H1 (cell line): ENCODE data around the gene ZC3H14. TPM values are rescaled to one million over a fixed set of nuclear protein-coding genes. Genes with fewer than 3 reads are reported as not detected.

Experiments used
- CTCF ChIA-PET: fragments of 300-600 bp; sonication (Branson Sonifier 250); formaldehyde crosslinking; loops from one replicate; lab custom pipeline; 2021; ENCODE audit not compliant: partially characterized antibody; lab: Charles Lee
- POLR2A ChIA-PET: fragments of 300-600 bp; sonication (Branson Sonifier 250); formaldehyde crosslinking; loops from one replicate; lab custom pipeline; 2021; ENCODE audit warnings: inconsistent platforms; ENCODE audit not compliant: partially characterized antibody; lab: Charles Lee
- DNase-seq, 2 experiments: peaks; one replicate each; pipeline versions ENCODE4 v3.0.0 to v3.0.0-alpha.2; 2010 to 2022; ENCODE audit warnings: low spot score in 2 of 2, low read depth in 1 of 2, mixed read lengths in 1 of 2
- FAIRE-seq: peaks from 2 replicates; lab custom pipeline; 2011; peaks lifted over from hg19 to GRCh38; lab: Jason Lieb, UNC
- H2AFZ ChIP-seq: 2 replicates; pipeline ENCODE4 v1.8.1; 2012; ENCODE audit warnings: low read length, inconsistent platforms
- H2AK5ac ChIP-seq: 2 replicates; pipeline ENCODE4 v1.6.1; 2013; ENCODE audit warnings: low read depth, low read length
- H2BK120ac ChIP-seq: replicated peaks from 2 replicates; pipeline ENCODE3; 2013; ENCODE audit warnings: low read depth, low read length, inconsistent platforms
- H2BK12ac ChIP-seq: 2 replicates; pipeline ENCODE4 v1.6.1; 2013; ENCODE audit warnings: low read depth, low read length
- H2BK15ac ChIP-seq: 2 replicates; pipeline ENCODE4 v1.6.1; 2013; ENCODE audit warnings: low read length
- H2BK20ac ChIP-seq: 2 replicates; pipeline ENCODE4 v1.6.1; 2013; ENCODE audit warnings: low read length
- H2BK5ac ChIP-seq: 2 replicates; pipeline ENCODE4 v1.6.1; 2013; ENCODE audit warnings: low read depth, low read length
- H3K14ac ChIP-seq: 2 replicates; pipeline ENCODE4 v1.6.1; 2013; ENCODE audit warnings: inconsistent platforms; ENCODE audit not compliant: insufficient read length
- H3K18ac ChIP-seq: 2 replicates; pipeline ENCODE4 v1.6.1; 2013; ENCODE audit warnings: low read length; ENCODE audit errors: extremely low read depth
- H3K23ac ChIP-seq: 2 replicates; pipeline ENCODE4 v1.6.1; 2013; ENCODE audit warnings: inconsistent platforms; ENCODE audit not compliant: insufficient read length
- H3K23me2 ChIP-seq: 2 replicates; pipeline ENCODE4 v1.6.1; 2013; ENCODE audit warnings: low read depth, low read length
- H3K27ac ChIP-seq: 2 replicates; pipeline ENCODE4 v1.6.1; 2011; ENCODE audit warnings: low read depth, low read length, inconsistent platforms
- H3K27me3 ChIP-seq, 4 experiments: replicated peaks in 1 of 4; 1 replicate in 1 of 4; 2 replicates in 3 of 4; pipeline versions ENCODE4 v1.6.1 to v1.8.1; 2011 to 2013; ENCODE audit warnings: low read length in 3 of 4, mild to moderate bottlenecking in 3 of 4, inconsistent platforms in 2 of 4, mixed read lengths in 2 of 4, moderate library complexity in 1 of 4; ENCODE audit not compliant: control insufficient read depth in 3 of 4, insufficient read depth in 3 of 4; ENCODE audit errors: extremely low read depth in 1 of 4
- H3K36me3 ChIP-seq, 4 experiments: 2 replicates each; pipeline versions ENCODE4 v1.6.1 to v1.8.1; 2011 to 2013; ENCODE audit warnings: mild to moderate bottlenecking in 4 of 4, low read length in 3 of 4, moderate library complexity in 2 of 4, control low read depth in 1 of 4, inconsistent platforms in 1 of 4; ENCODE audit not compliant: insufficient read depth in 4 of 4, control insufficient read depth in 2 of 4
- H3K4ac ChIP-seq: replicated peaks from 2 replicates; pipeline ENCODE3; 2013; ENCODE audit warnings: low read length, low read depth, mixed read lengths, inconsistent platforms; ENCODE audit not compliant: insufficient read length
- H3K4me1 ChIP-seq, 4 experiments: replicated peaks in 1 of 4; 1 replicate in 1 of 4; 2 replicates in 3 of 4; pipeline versions ENCODE4 v1.6.1 to v1.8.1; 2011 to 2013; ENCODE audit warnings: low read length in 3 of 4, inconsistent platforms in 2 of 4, mixed read lengths in 1 of 4; ENCODE audit not compliant: insufficient read depth in 4 of 4, control insufficient read depth in 3 of 4
- H3K4me2 ChIP-seq, 2 experiments: 2 replicates each; pipeline versions ENCODE4 v1.6.1 to v1.8.1; 2011 to 2013; ENCODE audit warnings: low read depth in 2 of 2, low read length in 2 of 2, control low read depth in 1 of 2, inconsistent platforms in 1 of 2, mild to moderate bottlenecking in 1 of 2; ENCODE audit not compliant: insufficient read depth in 1 of 2
- H3K4me3 ChIP-seq, 4 experiments: fragments of 200-600, 300-600 bp in 1 of 4; sonication (generic), shearing (Covaris generic), sonication (Bioruptor Twin) in 1 of 4; 2 replicates each; pipeline versions ENCODE4 v1.5.1 to v1.8.1; 2011 to 2016; ENCODE audit warnings: low read length in 4 of 4, low read depth in 3 of 4, control low read depth in 2 of 4, inconsistent platforms in 2 of 4, mild to moderate bottlenecking in 2 of 4, mixed read lengths in 1 of 4, moderate library complexity in 1 of 4; ENCODE audit not compliant: insufficient read depth in 2 of 4; ENCODE audit errors: extremely low read depth in 1 of 4
- H3K56ac ChIP-seq: replicated peaks from 2 replicates; pipeline ENCODE3; 2013; ENCODE audit warnings: low read depth, mild to moderate bottlenecking, mixed read lengths, low read length, inconsistent platforms; ENCODE audit not compliant: insufficient read length
- H3K79me1 ChIP-seq: 2 replicates; pipeline ENCODE4 v1.6.1; 2013; ENCODE audit warnings: low read depth, low read length, control low read depth
- H3K79me2 ChIP-seq, 2 experiments: 2 replicates each; pipeline versions ENCODE4 v1.6.1 to v1.8.1; 2012 to 2013; ENCODE audit warnings: low read length in 2 of 2, mild to moderate bottlenecking in 2 of 2, inconsistent platforms in 1 of 2; ENCODE audit not compliant: insufficient read depth in 2 of 2, control insufficient read depth in 1 of 2
- H3K9ac ChIP-seq, 4 experiments: replicated peaks in 1 of 4; 1 replicate in 1 of 4; 2 replicates in 3 of 4; pipeline versions ENCODE4 v1.6.1 to v1.8.1; 2011 to 2013; ENCODE audit warnings: low read depth in 3 of 4, low read length in 3 of 4, control low read depth in 2 of 4, mild to moderate bottlenecking in 2 of 4, moderate library complexity in 2 of 4, inconsistent platforms in 1 of 4; ENCODE audit errors: extremely low read depth in 1 of 4
- H3K9me3 ChIP-seq, 2 experiments: 2 replicates each; pipeline versions ENCODE4 v1.6.1 to v1.8.1; 2012 to 2013; ENCODE audit warnings: mild to moderate bottlenecking in 2 of 2, moderate library complexity in 2 of 2, control low read depth in 1 of 2, inconsistent platforms in 1 of 2, low read depth in 1 of 2, low read length in 1 of 2, mixed read lengths in 1 of 2; ENCODE audit not compliant: insufficient read depth in 2 of 2
- H4K20me1 ChIP-seq, 2 experiments: replicated peaks in 1 of 2; 2 replicates each; pipeline versions ENCODE3 to v1.8.1; 2011 to 2013; ENCODE audit warnings: inconsistent platforms in 2 of 2, low read length in 2 of 2, mild to moderate bottlenecking in 1 of 2; ENCODE audit not compliant: insufficient read depth in 2 of 2, control insufficient read depth in 1 of 2
- H4K5ac ChIP-seq: 2 replicates; pipeline ENCODE4 v1.6.1; 2013; ENCODE audit warnings: low read length, low read depth, mixed read lengths, inconsistent platforms; ENCODE audit not compliant: insufficient read length
- H4K8ac ChIP-seq: 2 replicates; pipeline ENCODE4 v1.8.0; 2013; ENCODE audit warnings: mild to moderate bottlenecking, moderate library complexity, low read length, inconsistent platforms; ENCODE audit not compliant: insufficient read depth; ENCODE audit errors: extremely low read depth
- H4K91ac ChIP-seq: replicated peaks from 2 replicates; pipeline ENCODE3; 2013; ENCODE audit warnings: low read length, mixed read lengths, inconsistent platforms; ENCODE audit not compliant: insufficient read length
- BRCA1 ChIP-seq: IDR thresholded peaks from 2 replicates; pipeline ENCODE4 v1.6.1; 2012; ENCODE audit warnings: low read depth, low read length, improper control_type of control experiment
- EZH2 ChIP-seq: fragments of 200-600 bp; sonication (generic); IDR thresholded peaks from 2 replicates; pipeline ENCODE4 v1.7.1; 2012; ENCODE audit warnings: low read depth, mild to moderate bottlenecking, moderate library complexity, low read length, inconsistent platforms; ENCODE audit not compliant: severe bottlenecking
- GTF2F1 ChIP-seq: IDR thresholded peaks from 2 replicates; pipeline ENCODE4 v1.6.1; 2012; ENCODE audit warnings: low read depth, low read length, improper control_type of control experiment, borderline replicate concordance
- YY1 ChIP-seq: IDR thresholded peaks from 2 replicates; pipeline ENCODE4 v1.6.1; 2011; ENCODE audit warnings: low read depth, mild to moderate bottlenecking, low read length
- WGBS, 2 experiments: shearing (Covaris generic) in 1 of 2; methylation state at CpG; one replicate each; pipeline versions ENCODE4 v1.1.6 to v1.1.7; 2013 to 2015; ENCODE audit warnings: low lambda C conversion rate in 2 of 2, mixed read lengths in 2 of 2, inconsistent platforms in 1 of 2, low coverage in 1 of 2, missing lambda C conversion rate in 1 of 2; ENCODE audit not compliant: insufficient replicate concordance in 2 of 2, insufficient coverage in 1 of 2, insufficient read length in 1 of 2; ENCODE audit errors: extremely low coverage in 1 of 2, missing lambda C conversion rate in 1 of 2; 5-methylcytosine and 5-hydroxymethylcytosine counted together
- polyA plus RNA-seq, 7 experiments: library from polyadenylated mRNA; depleted of rRNA in 3 of 7; stranded (reverse) in 5 of 7; unstranded in 2 of 7; fragments of >200 nt in 5 of 7; fragments of 200-250 nt in 2 of 7; gene quantifications; 1 replicate in 5 of 7; 2 replicates in 1 of 7; 4 replicates in 1 of 7; pipeline versions ENCODE4 v1.2.1 to v1.2.3, GENCODE V29; 2011 to 2013; ENCODE audit warnings: missing spikeins in 2 of 7, mixed read lengths in 2 of 7
- total RNA-seq: library from RNA; stranded (reverse); fragmentation: NEBNext Ultra II Directional; extraction: Animal tissue kit (Norgen Biotek cat#: 25700); gene quantifications from 2 replicates; pipeline ENCODE4 v1.2.1, GENCODE V29; 2021

ZC3H14 gene
- total and polyA plus RNA-seq, 2 of the 8 experiments (the other 6 are each of a cell fraction or from before 2014, with no cell fraction given) = 86.0 to 99.1 TPM

GRCh38 chr14:88668448-88669116 lies 105.7 kb downstream of the ZC3H14 start:
- TF ChIP-seq GTF2F1 (no peak), BRCA1 (no peak), YY1 (no peak), EZH2 (no peak)
- TF ChIP-seq, all 59 proteins: peak for 0
- H2BK5ac ChIP-seq = no peak overlapping the region
- no peak overlapping the region for H4K91ac ChIP-seq
- H3K79me1 ChIP-seq = no peaks in the 10 kb centered on the region
- no peak overlapping the region for H2AK5ac ChIP-seq
- 86% methylated on average over 3 of the region's 3 CpGs; no CpG with 5 or more reads in 1 of the 2 experiments for WGBS, 2 experiments
- no peak overlapping the region for H3K23ac ChIP-seq
- H2BK20ac ChIP-seq = no peak overlapping the region
- POLR2A ChIA-PET = interaction anchor here (0.9 to 1.0 kb wide), 2 partner anchors 14 to 686 kb away, joined by 3 to 5 read pairs; no protein-coding TSS in a partner anchor
- FAIRE-seq (no peak), DNase-seq (no peak)
- no peak overlapping the region for H3K14ac ChIP-seq
- H3K79me2 ChIP-seq = no peaks in the 10 kb centered on the region
- H3K18ac ChIP-seq = no peak overlapping the region
- H3K23me2 ChIP-seq = no peaks in the 10 kb centered on the region
- H3K27ac ChIP-seq = no peak overlapping the region
- no peak overlapping the region for H3K4me3 ChIP-seq
- no peaks in the 10 kb centered on the region for H4K20me1 ChIP-seq
- no peak overlapping the region for H3K4ac ChIP-seq
- H4K5ac ChIP-seq = no peak overlapping the region
- no peaks in the 10 kb centered on the region for H3K4me1 ChIP-seq
- no peak overlapping the region for H4K8ac ChIP-seq
- H2BK120ac ChIP-seq = no peak overlapping the region
- no peak overlapping the region for H2BK15ac ChIP-seq
- no peak overlapping the region for H3K4me2 ChIP-seq
- no peak overlapping the region for H2BK12ac ChIP-seq
- no peaks in the 10 kb centered on the region for H3K27me3 ChIP-seq
- no peak overlapping the region for H3K9ac ChIP-seq
- CTCF ChIA-PET = interaction anchor here (0.5 to 3.9 kb wide), 30 partner anchors 11 to 480 kb away, joined by 3 to 65 read pairs (median 3); partner anchors contain the start of genes EML5 and TTC8
- H3K36me3 ChIP-seq = no peaks in the 10 kb centered on the region
- no peaks in the 10 kb centered on the region for H3K9me3 ChIP-seq
- H2AFZ ChIP-seq = 0 out of 2 replicates have a peak overlapping the region, but pooled peaks have one; percentile 14
- no peak overlapping the region for H3K56ac ChIP-seq
